Stimulated activated naive B cell treated with anti-CD40 and anti-IgM and Interleukin-4, amounts not matched to agents 10 μg/mL and 1 μg/mL and 100 μg/mL, for 72 hours (primary cell): Measurements from ENCODE around the gene PLRG1.
A peak's percentile ranks its signal among the peaks of the same experiment; 100 is the strongest.
"Not testable (repeated sequence)": the region's sequence is repeated elsewhere in the genome, so short reads cannot be mapped to it uniquely, and the experiment has no call there.

ENCODE experiments used
- ATAC-seq, 2 donors: fragments of 150-1000 bp; cut with Tn5 transposase; replicated peaks; 2 replicates each; pipeline ENCODE4 v1.10.0; 2021; ENCODE audit warnings: moderate library complexity in 1 of 2
- DNase-seq: peaks from one replicate; pipeline ENCODE4 v3.0.0; 2021
- H3K27ac Mint-ChIP-seq: one replicate; pipeline ENCODE4 v1.8.0; 2022; ENCODE audit warnings: mild to moderate bottlenecking, mixed read lengths
- H3K27me3 Mint-ChIP-seq, 2 donors: one replicate each; pipeline ENCODE4 v1.8.0; 2022; ENCODE audit warnings: mixed read lengths in 2 of 2
- H3K36me3 Mint-ChIP-seq, 2 donors: one replicate each; pipeline ENCODE4 v1.8.0; 2022; ENCODE audit warnings: mixed read lengths in 2 of 2, mild to moderate bottlenecking in 1 of 2
- H3K4me1 Mint-ChIP-seq, 2 donors: one replicate each; pipeline ENCODE4 v1.8.0; 2022; ENCODE audit warnings: mixed read lengths in 2 of 2, mild to moderate bottlenecking in 1 of 2
- H3K4me3 Mint-ChIP-seq, 2 donors: one replicate each; pipeline ENCODE4 v1.8.0; 2022; ENCODE audit warnings: mild to moderate bottlenecking in 2 of 2, mixed read lengths in 2 of 2, moderate library complexity in 1 of 2
- H3K9me3 Mint-ChIP-seq, 2 donors: one replicate each; pipeline ENCODE4 v1.8.0; 2022; ENCODE audit warnings: mixed read lengths in 2 of 2, mild to moderate bottlenecking in 1 of 2

PLRG1 gene

DNA sequence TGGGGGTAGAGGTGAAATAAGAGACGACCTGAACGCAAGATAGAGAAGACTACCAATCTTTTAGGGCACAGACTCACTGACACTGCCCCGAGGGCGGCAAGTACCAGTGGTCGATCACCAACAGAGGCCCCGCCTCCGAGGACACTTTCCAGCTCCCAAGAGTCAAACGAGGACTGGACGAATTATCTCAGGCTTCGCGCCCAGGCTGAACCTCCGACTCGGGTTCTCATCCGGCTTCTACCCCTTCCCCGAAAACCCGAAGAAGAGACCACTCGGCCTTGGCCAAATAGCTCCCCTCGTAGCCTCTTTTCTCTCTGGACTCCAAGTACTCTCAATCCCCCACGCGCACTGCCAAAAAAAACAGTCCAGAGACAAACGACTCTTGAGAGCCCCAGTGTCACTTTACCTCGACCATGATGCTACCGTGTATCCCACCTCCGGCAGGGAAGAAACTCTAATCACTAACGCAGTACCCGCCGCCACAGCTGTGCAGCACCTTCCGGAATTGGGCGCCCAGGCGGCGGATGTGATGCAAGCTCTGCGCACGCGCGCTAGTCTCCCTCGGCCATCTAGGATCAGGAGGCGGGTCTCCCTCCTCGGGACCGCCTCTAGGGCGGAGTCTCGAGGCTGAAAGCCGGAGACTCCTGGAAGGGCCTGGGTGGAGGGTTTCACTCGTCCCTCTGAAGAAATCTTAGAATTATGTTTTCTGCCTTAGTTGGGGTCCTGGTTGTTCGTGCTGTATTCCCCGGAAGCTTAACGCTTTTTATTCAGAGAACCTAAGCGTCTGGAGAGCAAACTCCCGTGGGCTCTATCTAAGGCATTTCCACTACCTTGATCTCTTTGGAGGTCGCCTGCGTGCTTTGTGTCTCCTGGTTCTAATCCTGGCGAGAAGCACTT lies at the start of gene PLRG1:
PLRG1 (minus strand) TSS at position 507 of the 897 bp plus-strand sequence; CDS start at position 415, 92 bp downstream.
- peaks cover 4 to 11% of the 10 kb centered on the region in 2 donors for H3K36me3 Mint-ChIP-seq
- ATAC-seq (peak; percentile 98 to 99), DNase-seq (peak; percentile 94)
- H3K4me1 Mint-ChIP-seq = peaks cover 7 to 13% of the 10 kb centered on the region in 2 donors
- H3K27me3 Mint-ChIP-seq = no peaks in the 10 kb centered on the region
- no peaks in the 10 kb centered on the region for H3K9me3 Mint-ChIP-seq
- peak within 1 kb of the TSS; percentile 94 to 99 for H3K4me3 Mint-ChIP-seq
- peak within 1 kb of the TSS; percentile 98 for H3K27ac Mint-ChIP-seq

DNA sequence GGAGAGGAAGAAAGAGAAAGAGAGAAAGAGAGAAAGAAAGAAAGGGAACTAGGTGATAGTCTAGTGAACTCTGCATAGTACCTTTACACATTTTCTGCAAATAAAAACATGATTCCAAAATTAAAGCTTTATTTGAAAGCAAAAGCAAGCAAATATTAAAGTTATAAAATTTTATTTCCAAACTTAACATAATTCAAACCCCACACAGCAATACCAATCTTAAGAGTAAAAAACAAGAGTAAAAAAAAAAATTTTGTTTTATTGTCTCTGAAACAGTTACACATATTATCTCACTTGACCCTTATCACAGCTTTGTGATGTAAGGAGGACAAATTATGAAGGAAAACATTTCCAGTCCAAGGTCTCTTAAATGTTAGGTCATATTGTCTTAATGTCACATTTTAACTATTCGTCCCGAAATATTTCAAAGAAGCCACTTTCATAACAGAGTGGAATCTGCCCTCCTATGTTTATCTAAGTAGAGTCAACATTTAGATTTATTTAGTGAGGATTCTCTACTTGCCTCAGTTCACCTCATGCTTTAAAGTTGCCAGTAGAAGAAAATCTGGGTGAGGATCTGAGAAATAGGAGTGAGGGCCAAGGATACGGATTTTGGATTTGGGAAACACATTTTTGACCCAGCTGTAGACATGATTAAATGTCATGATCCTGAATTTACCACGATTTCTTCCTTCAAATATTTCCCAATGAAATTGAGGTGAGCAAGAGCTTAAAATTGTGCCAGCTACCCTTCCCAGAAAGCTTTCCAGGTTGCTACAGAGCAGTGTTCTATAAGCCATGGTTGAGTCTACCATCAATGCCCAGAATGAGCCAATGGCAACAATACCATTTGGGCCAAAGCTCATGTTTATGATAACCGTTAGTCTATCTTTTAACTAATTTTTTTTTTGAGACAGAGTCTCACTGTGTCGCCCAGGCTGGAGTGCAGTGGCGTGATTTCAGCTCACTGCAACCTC lies 47.9 kb upstream of the PLRG1 start:
- Mint-ChIP-seq H3K4me3 (no peak overlapping the region), H3K9me3 (no peaks in the 10 kb centered on the region), H3K27me3 (peaks cover 11 to 29% of the 10 kb centered on the region in 2 donors), H3K36me3 (no peaks in the 10 kb centered on the region), H3K4me1 (no peaks in the 10 kb centered on the region), H3K27ac (no peak overlapping the region)
- no peak for DNase-seq
- ATAC-seq = no peak

DNA sequence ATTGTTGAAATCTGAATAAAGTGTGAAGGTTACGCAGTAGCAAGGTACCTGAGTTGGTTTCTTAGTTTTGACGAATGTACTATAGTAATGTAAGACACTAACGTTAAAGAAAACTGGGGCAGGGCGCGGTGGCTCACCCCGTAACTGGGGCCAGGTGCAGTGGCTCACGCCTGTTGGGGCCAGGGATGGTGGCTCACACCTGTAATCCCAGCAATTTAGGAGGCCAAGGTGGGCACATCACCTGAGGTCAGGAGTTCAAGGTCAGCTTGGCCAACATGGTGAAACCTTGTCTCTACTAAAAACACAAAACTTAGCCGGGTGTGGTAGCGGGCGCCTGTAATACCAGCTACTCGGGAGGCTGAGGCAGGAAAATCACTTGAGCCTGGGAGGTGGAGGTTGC lies 47.1 kb upstream of the PLRG1 start:
- not testable (repeated sequence) for H3K4me3 Mint-ChIP-seq, ATAC-seq, H3K4me1 Mint-ChIP-seq, DNase-seq, H3K27ac Mint-ChIP-seq, H3K36me3 Mint-ChIP-seq, H3K9me3 Mint-ChIP-seq
- H3K27me3 Mint-ChIP-seq = peaks cover 11 to 24% of the 10 kb centered on the region in 2 donors

DNA sequence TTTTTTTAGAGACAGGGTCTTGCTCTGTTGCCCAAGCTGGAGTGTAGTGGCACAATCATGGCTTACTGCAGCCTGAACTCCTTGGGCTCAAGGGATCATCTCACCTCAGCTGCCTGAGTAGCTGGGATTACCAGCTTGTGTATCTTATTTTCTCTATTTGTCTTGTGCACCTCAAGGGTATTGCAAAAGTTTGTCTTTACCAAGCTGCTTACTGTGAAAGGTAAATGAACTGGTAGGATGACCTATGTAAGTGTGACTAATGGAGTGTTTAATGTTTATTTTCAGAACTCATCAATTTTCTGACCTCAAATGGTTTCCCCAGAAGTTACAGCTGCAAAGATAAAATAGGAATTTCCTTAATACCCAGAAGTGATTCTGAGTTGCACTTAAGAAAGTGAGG lies 45.6 kb upstream of the PLRG1 start:
- no peaks in the 10 kb centered on the region for H3K9me3 Mint-ChIP-seq
- no peaks in the 10 kb centered on the region for H3K4me1 Mint-ChIP-seq
- H3K4me3 Mint-ChIP-seq = no peak overlapping the region
- no peaks in the 10 kb centered on the region for H3K36me3 Mint-ChIP-seq
- ATAC-seq (no peak), DNase-seq (no peak)
- peaks cover 12 to 21% of the 10 kb centered on the region in 2 donors for H3K27me3 Mint-ChIP-seq
- H3K27ac Mint-ChIP-seq = no peak overlapping the region

DNA sequence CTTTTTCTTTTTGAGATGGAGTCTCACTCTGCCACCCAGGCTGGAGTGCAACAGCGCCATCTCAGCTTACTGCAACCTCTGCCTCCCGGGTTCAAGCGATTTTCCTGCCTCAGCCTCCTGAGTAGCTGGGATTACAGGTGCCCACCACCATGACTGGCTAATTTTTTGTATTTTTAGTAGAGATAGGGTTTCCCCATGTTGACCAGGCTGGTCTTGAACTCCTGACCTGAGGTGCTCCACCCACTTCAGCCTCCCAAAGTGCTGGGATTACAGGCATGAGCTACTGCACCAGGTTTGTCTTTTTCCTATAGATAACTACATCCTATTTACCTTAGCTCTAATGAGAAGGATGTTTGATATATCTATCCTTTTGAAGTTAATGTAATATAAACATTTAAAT lies 44.1 kb upstream of the PLRG1 start:
- not testable (repeated sequence) for H3K36me3 Mint-ChIP-seq, H3K9me3 Mint-ChIP-seq, H3K4me3 Mint-ChIP-seq, H3K27ac Mint-ChIP-seq, DNase-seq, ATAC-seq, H3K4me1 Mint-ChIP-seq
- peaks cover 21 to 27% of the 10 kb centered on the region in 2 donors for H3K27me3 Mint-ChIP-seq

DNA sequence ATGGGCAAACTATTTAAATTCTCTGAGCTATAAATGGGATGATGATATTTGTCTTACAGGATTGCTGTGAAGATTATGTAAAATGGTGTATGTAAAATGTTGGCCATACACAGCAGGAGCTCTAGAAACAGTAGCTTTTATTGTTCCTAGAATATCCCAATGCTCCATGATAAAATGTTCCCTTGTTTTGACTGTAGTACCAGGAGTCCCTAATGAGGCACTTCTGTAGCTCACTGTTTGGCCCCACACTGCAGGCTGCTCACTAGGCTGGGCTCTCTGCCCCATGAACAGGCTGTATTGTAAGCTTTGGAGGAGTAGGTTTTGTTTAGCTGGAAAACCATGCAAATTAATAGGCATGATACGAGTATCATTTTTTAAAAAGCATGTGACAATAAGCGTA lies 43.7 kb upstream of the PLRG1 start:
- Mint-ChIP-seq H3K4me1 (no peaks in the 10 kb centered on the region), H3K27ac (no peak overlapping the region), H3K9me3 (no peaks in the 10 kb centered on the region), H3K36me3 (no peaks in the 10 kb centered on the region), H3K4me3 (no peak overlapping the region), H3K27me3 (peaks cover 21 to 29% of the 10 kb centered on the region in 2 donors)
- ATAC-seq = no peak
- DNase-seq = no peak

DNA sequence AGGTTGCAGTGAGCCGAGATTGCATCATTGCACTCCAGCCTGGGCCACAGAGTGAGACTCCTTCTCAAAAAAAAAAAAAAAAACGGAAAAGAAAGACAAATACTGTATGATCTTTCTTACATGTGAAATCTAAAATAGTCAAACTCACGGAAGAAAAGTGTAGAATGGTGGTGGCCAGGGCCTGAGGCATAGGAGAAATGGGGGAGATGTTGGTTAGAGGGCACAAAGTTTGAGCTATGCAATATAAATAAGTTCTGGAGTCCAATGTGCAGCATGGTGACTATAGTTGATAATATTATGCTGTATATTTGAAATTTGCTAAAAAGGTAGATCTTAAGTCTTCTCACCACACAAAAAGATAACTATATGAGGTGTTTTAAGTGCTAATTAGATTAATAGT lies 41.7 kb upstream of the PLRG1 start:
- no peaks in the 10 kb centered on the region for H3K36me3 Mint-ChIP-seq
- DNase-seq (no peak), ATAC-seq (no peak)
- H3K4me1 Mint-ChIP-seq = no peaks in the 10 kb centered on the region
- H3K4me3 Mint-ChIP-seq = no peak overlapping the region
- H3K27me3 Mint-ChIP-seq = peaks cover 17 to 36% of the 10 kb centered on the region in 2 donors
- H3K9me3 Mint-ChIP-seq = no peaks in the 10 kb centered on the region
- H3K27ac Mint-ChIP-seq = no peak overlapping the region

DNA sequence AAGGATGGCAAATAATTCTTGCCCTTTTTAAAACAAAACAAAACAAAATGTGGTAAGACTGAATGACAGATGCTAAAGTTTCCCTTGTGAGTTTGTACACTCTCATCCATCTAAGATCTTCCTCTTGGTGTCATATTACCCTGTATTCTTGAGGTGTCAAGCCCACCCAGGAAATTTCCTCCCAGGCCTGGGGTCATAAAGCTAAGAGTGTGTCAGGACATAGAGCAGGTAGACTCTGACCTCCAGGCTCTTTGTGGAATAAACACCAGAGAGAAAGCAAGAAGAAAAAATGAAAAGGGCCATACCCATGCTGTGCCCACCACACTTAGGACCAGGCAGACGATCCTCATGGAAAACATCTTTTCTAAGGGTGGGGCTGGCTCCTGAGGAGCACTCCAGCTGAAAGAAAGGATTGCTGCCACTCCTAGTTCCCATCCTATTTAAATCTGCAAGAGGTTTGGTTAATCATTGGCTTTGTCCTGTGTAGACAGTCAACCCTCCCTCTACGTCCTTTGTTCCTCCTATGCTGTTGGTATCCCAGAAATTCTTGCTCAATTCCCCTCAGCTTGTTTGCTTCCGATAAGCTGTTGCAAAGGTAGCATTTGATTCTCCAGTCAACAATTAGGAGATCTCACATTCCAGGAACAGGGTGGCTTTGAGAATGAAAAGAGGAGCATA lies 40.3 kb upstream of the PLRG1 start, which contains the start of gene FGA:
FGA (minus strand) TSS at position 414 of the 678 bp plus-strand sequence; CDS start at position 359, 55 bp downstream.
- Mint-ChIP-seq H3K4me1 (no peaks in the 10 kb centered on the region), H3K27ac (no peak within 1 kb of the TSS), H3K36me3 (no peaks in the 10 kb centered on the region), H3K9me3 (no peaks in the 10 kb centered on the region), H3K4me3 (no peak within 1 kb of the TSS), H3K27me3 (peaks cover 22 to 47% of the 10 kb centered on the region in 2 donors)
- DNase-seq (no peak), ATAC-seq (no peak)

DNA sequence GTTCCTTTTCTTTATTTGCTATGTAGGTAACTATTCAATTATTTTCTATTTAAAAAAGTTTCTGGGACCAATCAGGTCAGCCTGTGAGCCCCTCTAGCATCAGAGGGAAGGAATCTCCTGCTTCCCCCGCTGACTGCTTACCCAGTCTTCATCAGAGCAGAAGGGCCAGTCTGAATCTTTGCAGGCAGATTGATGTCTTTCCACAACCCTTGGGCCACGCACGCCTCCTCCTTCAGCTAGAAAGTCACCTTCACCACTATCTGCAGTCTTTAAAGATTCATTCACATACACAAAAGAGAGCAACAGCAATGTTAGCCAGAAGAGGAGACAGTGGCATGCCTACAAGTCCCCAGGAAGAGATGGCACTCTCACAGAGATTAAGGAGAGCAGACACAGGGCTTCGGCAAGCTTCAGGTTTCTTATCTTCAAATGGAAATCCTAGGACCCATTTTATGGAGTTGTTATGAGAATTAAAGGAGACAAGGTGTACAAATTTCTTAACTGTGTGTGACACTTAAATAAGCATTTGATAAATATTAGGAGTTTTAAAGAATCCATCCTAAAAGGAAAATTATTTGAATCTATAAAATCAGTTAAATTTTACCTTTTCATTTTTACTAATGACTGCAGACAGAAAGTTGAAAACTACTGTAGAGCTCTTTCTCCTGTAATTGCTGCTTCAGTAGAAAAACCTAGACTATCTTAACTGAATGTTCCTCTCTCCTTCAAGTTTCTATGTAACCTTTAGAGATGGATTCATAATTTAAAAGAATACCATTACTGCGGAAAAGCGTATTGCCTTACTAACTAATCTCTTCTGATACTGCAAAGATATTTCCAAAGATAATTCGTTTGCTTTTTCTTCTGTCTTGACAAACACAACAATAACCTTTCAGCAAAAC lies 39.3 kb upstream of the PLRG1 start:
- Mint-ChIP-seq H3K9me3 (no peaks in the 10 kb centered on the region), H3K36me3 (no peaks in the 10 kb centered on the region), H3K27me3 (peaks cover 27 to 50% of the 10 kb centered on the region in 2 donors), H3K4me1 (no peaks in the 10 kb centered on the region), H3K27ac (no peak overlapping the region), H3K4me3 (no peak overlapping the region)
- ATAC-seq (no peak), DNase-seq (no peak)

DNA sequence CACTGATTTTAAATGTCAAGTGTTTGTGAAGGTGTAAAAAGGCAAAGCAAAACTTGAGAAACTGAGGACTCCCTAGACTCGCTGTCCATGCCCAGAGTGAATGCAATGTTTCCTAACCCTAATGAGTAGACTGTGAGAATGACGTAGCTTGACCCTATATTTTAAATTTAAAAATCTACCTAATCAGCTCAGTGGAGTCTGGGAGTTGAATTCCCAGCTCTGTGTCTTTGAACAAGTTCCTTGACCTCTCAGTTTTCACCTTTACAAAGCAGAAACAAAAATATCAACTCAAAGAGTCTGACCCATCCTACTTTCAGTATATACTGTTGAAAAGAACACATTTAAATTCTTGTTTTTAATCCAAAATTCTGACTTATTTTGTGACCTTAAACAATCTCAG lies 38.0 kb upstream of the PLRG1 start:
- no peaks in the 10 kb centered on the region for H3K36me3 Mint-ChIP-seq
- no peaks in the 10 kb centered on the region for H3K4me1 Mint-ChIP-seq
- H3K9me3 Mint-ChIP-seq = no peaks in the 10 kb centered on the region
- H3K4me3 Mint-ChIP-seq = no peak overlapping the region
- peaks cover 25 to 47% of the 10 kb centered on the region in 2 donors for H3K27me3 Mint-ChIP-seq
- DNase-seq (no peak), ATAC-seq (no peak)
- no peak overlapping the region for H3K27ac Mint-ChIP-seq

DNA sequence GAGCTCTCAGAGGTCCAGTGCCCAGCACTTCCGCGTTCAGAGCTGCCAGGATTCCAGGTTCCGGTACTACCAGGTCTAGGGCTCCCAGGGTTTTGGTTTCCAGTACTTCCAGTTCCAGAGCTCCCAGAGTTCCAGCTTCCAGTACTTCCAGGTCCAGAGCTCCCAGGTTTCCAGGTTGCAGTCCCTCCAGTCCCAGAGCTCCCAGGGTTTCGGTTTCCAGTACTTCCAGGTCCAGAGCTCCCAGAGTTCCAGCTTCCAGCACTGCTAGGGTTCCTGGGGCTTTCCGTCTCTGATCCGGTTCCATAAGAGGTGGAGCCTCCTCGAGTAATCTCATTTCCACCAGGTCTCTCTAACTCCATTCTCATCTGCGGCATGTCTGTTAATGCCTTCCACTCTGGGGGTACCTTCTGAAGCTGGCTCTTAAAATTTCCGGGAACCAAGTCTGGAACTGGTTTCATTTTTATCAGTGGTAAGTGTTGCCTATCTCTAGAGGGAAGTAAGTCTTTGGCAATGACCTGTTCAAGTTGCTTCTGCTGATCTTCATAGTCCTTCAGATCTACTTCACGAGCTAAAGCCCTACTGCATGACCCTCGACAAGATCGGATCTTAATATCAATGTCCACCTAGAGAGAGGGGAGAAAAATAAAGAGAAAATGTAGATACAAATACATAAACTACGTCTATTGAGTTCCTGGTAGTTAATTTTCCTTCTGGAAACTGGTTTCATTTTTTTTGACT lies 36.3 kb upstream of the PLRG1 start:
- H3K9me3 Mint-ChIP-seq = no peaks in the 10 kb centered on the region
- H3K4me3 Mint-ChIP-seq = no peak overlapping the region
- H3K27me3 Mint-ChIP-seq = peaks cover 25 to 51% of the 10 kb centered on the region in 2 donors
- DNase-seq (no peak), ATAC-seq (no peak)
- H3K36me3 Mint-ChIP-seq = no peaks in the 10 kb centered on the region
- H3K4me1 Mint-ChIP-seq = no peaks in the 10 kb centered on the region
- no peak overlapping the region for H3K27ac Mint-ChIP-seq

DNA sequence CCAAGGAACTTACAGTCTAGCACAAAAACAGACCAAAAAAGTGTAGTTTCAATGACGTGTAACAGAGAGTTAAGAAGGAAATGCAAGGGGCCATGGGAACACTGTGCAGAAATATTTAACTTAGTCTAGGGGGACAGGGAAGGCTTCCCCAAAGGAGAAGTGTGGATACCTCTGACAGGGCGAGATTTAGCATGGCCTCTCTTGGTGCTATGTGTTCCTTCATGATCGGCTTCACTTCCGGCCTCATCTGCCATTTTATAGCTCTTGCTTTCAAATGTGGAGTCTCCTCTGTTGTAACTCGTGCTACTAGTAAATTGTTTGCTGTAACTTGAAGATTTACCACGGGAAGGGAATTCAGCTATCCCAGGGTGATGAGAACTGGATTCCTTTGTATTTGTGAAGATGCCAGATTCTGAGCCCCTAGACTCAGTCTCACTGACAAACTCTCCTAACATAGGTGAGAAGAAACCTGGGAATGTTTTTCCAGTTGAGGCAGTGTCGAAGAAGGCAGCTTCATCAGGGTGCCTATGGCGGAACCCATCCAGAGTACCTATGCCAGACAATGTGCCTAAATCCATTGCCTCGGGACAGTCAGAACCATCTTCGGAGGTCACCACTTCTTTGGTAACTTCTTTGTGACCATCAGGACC lies 35.3 kb upstream of the PLRG1 start:
- H3K4me1 Mint-ChIP-seq = no peaks in the 10 kb centered on the region
- DNase-seq (no peak), ATAC-seq (no peak)
- no peak overlapping the region for H3K4me3 Mint-ChIP-seq
- no peaks in the 10 kb centered on the region for H3K9me3 Mint-ChIP-seq
- no peaks in the 10 kb centered on the region for H3K36me3 Mint-ChIP-seq
- peaks cover 25 to 47% of the 10 kb centered on the region in 2 donors for H3K27me3 Mint-ChIP-seq
- H3K27ac Mint-ChIP-seq = no peak overlapping the region
